GM13977 (cell line): Measurements from ENCODE around the gene PCNX2.

Source experiments
- DNase-seq: peaks from one replicate; pipeline ENCODE4 v3.0.0; 2012; ENCODE audit warnings: low spot score
- in situ Hi-C: fragments of 300-500 bp; cut with MboI; formaldehyde crosslinking; loops from one replicate; pipeline ENCODE4 v1.12.0; 2022; ENCODE audit warnings: low sequenced_read_pairs, low pct_unique_long_range_greater_than_20kb, mixed read lengths, inconsistent platforms; ENCODE audit not compliant: unreplicated experiment
- TF ChIP-seq, protein P1 (sequence below): IDR thresholded peaks from 2 replicates; pipeline ENCODE4 v1.5.1; 2012; ENCODE audit warnings: mild to moderate bottlenecking, control low read depth; ENCODE audit not compliant: insufficient read depth; ENCODE audit errors: extremely low read depth, missing control alignments

PCNX2 gene

GRCh38 chr1:233255145-233255544 is 40.4 kb downstream of the PCNX2 start:
- in situ Hi-C loops, result no loop called here
- DNase-seq, result no peak
- TF ChIP-seq, protein P1, sequence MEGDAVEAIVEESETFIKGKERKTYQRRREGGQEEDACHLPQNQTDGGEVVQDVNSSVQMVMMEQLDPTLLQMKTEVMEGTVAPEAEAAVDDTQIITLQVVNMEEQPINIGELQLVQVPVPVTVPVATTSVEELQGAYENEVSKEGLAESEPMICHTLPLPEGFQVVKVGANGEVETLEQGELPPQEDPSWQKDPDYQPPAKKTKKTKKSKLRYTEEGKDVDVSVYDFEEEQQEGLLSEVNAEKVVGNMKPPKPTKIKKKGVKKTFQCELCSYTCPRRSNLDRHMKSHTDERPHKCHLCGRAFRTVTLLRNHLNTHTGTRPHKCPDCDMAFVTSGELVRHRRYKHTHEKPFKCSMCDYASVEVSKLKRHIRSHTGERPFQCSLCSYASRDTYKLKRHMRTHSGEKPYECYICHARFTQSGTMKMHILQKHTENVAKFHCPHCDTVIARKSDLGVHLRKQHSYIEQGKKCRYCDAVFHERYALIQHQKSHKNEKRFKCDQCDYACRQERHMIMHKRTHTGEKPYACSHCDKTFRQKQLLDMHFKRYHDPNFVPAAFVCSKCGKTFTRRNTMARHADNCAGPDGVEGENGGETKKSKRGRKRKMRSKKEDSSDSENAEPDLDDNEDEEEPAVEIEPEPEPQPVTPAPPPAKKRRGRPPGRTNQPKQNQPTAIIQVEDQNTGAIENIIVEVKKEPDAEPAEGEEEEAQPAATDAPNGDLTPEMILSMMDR, result no peak

- TF ChIP-seq, protein P1, result no peak
- in situ Hi-C loops, result no loop called here
Measured at GRCh38 chr1:233253832-233254331, 41.6 kb downstream of the PCNX2 start.

DNA sequence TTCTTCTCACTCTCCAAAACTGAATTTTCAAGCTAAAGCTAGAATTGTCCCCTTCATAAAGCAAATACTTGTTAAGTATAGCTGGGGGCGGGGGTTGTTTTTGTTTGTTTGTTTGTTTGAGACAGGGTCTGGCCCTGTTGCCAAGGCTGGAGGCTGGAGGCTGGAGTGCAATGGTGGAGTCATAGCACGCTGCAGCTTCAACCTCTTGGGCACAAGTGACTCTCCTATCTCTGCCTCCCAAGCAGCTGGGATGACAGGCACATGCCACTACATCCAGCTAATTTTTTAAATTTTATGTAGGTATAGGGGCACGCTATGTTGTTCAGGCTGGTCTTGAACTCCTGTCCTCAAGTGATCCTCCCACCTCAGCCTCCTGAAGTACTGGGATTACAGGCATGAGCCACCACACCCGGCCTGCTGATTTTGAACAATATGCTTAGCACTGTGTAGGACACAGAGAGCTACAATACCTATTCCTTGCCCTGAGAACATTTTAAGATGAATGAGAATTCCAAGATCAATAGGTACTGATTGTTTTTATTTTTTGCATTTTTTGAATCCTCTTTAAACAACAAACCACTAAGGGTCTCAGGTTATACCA is 42.2 kb downstream of the PCNX2 start:
- no peak for DNase-seq
- TF ChIP-seq, protein P1, result no peak
- in situ Hi-C loops, result no loop called here

More at GRCh38 chr1:233253832-233254331, 41.6 kb downstream of the PCNX2 start:
- DNase-seq, result no peak

- no peak for DNase-seq
- TF ChIP-seq, protein P1, result no peak
- in situ Hi-C loops, result no loop called here
Measured at GRCh38 chr1:233252441-233252840, 43.1 kb downstream of the PCNX2 start.

DNA sequence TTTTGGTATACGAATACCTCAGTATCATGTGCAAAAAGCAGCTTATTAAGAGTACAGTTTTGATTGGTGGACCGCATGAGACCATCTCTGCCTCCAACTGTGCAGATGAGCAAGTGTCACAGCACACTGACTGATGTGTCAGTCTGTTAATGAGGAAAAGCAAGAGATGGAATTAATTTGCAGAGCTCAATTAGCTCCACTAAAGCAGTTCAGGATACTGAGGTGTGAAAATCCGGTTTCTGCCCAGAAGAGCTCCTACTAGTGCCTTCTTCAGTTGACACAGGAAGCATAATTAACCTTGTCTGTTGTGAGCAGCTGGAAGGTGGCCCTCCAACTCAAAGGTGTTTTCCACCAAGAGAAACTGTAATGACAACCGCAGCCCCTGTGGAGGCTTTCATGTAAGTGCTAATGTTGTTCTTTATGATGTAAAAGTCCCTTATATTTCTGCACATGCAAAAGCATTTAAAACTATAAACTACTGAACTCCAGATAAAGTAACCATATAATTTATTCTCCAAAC is 44.3 kb downstream of the PCNX2 start:
- TF ChIP-seq, protein P1, result no peak
- in situ Hi-C loops, result no loop called here
- DNase-seq, result no peak

DNA sequence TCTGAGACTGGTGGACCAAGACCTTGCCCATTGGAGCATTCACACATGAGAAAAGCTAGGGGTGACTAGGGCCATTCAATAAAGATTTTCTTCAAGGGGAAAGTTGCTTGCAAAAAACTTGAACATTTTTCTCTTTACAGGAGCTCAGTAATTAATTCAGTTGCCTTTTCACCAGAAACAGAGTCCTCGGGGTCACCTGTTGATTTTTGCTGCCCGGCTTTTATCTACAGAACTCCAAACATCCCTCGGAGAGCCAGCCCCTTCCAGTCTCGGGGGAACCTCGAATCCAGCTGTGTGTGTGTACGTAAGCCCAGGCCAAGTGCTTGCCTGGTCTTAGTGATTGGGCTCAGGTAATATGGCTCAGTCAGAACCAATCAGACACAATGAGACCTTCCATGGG is 47.5 kb downstream of the PCNX2 start:
- in situ Hi-C loops, result no loop called here
- DNase-seq, result no peak
- TF ChIP-seq, protein P1, result no peak
